Stimulated activated memory B cell treated with anti-CD40 and anti-IgM and Interleukin-4, amounts not matched to agents 10 μg/mL and 1 μg/mL and 100 μg/mL, for 72 hours (primary cell): ENCODE data around the gene MYBPH.

Experiments used
- ATAC-seq: fragments of 150-1000 bp; cut with Tn5 transposase; 2 replicates; pipeline ENCODE4 v1.10.0; 2021
- H3K27ac Mint-ChIP-seq: one replicate; pipeline ENCODE4 v1.8.0; 2022; ENCODE audit warnings: mild to moderate bottlenecking, mixed read lengths
- H3K27me3 Mint-ChIP-seq: one replicate; pipeline ENCODE4 v1.8.0; 2022; ENCODE audit warnings: mixed read lengths
- H3K36me3 Mint-ChIP-seq: one replicate; pipeline ENCODE4 v1.8.0; 2022; ENCODE audit warnings: mixed read lengths
- H3K4me1 Mint-ChIP-seq: one replicate; pipeline ENCODE4 v1.8.0; 2022; ENCODE audit warnings: mixed read lengths
- H3K4me3 Mint-ChIP-seq: one replicate; pipeline ENCODE4 v1.8.0; 2022; ENCODE audit warnings: mild to moderate bottlenecking, moderate library complexity, mixed read lengths
- H3K9me3 Mint-ChIP-seq: one replicate; pipeline ENCODE4 v1.8.0; 2022; ENCODE audit warnings: mixed read lengths

MYBPH gene

GRCh38 chr1:203175237-203175826 lies at the start of gene MYBPH:
Gene MYBPH, minus strand, starts transcription at chr1:203175826. Its CDS starts 71 bp downstream, at chr1:203175755.
- no peak for ATAC-seq
- no peak within 1 kb of the TSS for H3K4me3 Mint-ChIP-seq
- no peak within 1 kb of the TSS for H3K27ac Mint-ChIP-seq
- H3K9me3 Mint-ChIP-seq = no peaks in the 10 kb centered on the region
- H3K36me3 Mint-ChIP-seq = no peaks in the 10 kb centered on the region
- H3K4me1 Mint-ChIP-seq = peaks cover 21% of the 10 kb centered on the region
- H3K27me3 Mint-ChIP-seq = peaks cover 84% of the 10 kb centered on the region

- no peaks in the 10 kb centered on the region for H3K9me3 Mint-ChIP-seq
- no peaks in the 10 kb centered on the region for H3K4me1 Mint-ChIP-seq
- H3K27ac Mint-ChIP-seq = no peak overlapping the region
- peaks cover 34% of the 10 kb centered on the region for H3K27me3 Mint-ChIP-seq
- H3K4me3 Mint-ChIP-seq = no peak overlapping the region
- H3K36me3 Mint-ChIP-seq = no peaks in the 10 kb centered on the region
- no peak for ATAC-seq
Observed at GRCh38 chr1:203225071-203225470, 49.4 kb upstream of the MYBPH start.

- Mint-ChIP-seq H3K4me3 (no peak overlapping the region), H3K9me3 (no peaks in the 10 kb centered on the region), H3K27ac (no peak overlapping the region), H3K27me3 (peaks cover 24% of the 10 kb centered on the region), H3K4me1 (no peaks in the 10 kb centered on the region), H3K36me3 (no peaks in the 10 kb centered on the region)
- ATAC-seq = no peak
Observed at GRCh38 chr1:203223012-203223775, 47.6 kb upstream of the MYBPH start.

GRCh38 chr1:203219934-203220333 lies 44.3 kb upstream of the MYBPH start:
- ATAC-seq = no peak
- no peaks in the 10 kb centered on the region for H3K9me3 Mint-ChIP-seq
- no peaks in the 10 kb centered on the region for H3K36me3 Mint-ChIP-seq
- peaks cover 5% of the 10 kb centered on the region for H3K4me1 Mint-ChIP-seq
- no peak overlapping the region for H3K27ac Mint-ChIP-seq
- no peak overlapping the region for H3K4me3 Mint-ChIP-seq
- H3K27me3 Mint-ChIP-seq = peaks cover 20% of the 10 kb centered on the region

- Mint-ChIP-seq H3K4me1 (peaks cover 5% of the 10 kb centered on the region), H3K9me3 (no peaks in the 10 kb centered on the region), H3K27me3 (peaks cover 16% of the 10 kb centered on the region), H3K36me3 (no peaks in the 10 kb centered on the region), H3K4me3 (no peak overlapping the region), H3K27ac (no peak overlapping the region)
- ATAC-seq = no peak
Observed at GRCh38 chr1:203219171-203219570, 43.5 kb upstream of the MYBPH start.

GRCh38 chr1:203217668-203218067 lies 42.0 kb upstream of the MYBPH start:
- H3K27me3 Mint-ChIP-seq = peaks cover 21% of the 10 kb centered on the region
- no peaks in the 10 kb centered on the region for H3K36me3 Mint-ChIP-seq
- no peaks in the 10 kb centered on the region for H3K9me3 Mint-ChIP-seq
- H3K27ac Mint-ChIP-seq = no peak overlapping the region
- no peak for ATAC-seq
- no peak overlapping the region for H3K4me3 Mint-ChIP-seq
- peaks cover 5% of the 10 kb centered on the region for H3K4me1 Mint-ChIP-seq

- ATAC-seq = no peak
- peaks cover 5% of the 10 kb centered on the region for H3K4me1 Mint-ChIP-seq
- H3K9me3 Mint-ChIP-seq = no peaks in the 10 kb centered on the region
- no peak overlapping the region for H3K27ac Mint-ChIP-seq
- peaks cover 21% of the 10 kb centered on the region for H3K27me3 Mint-ChIP-seq
- no peaks in the 10 kb centered on the region for H3K36me3 Mint-ChIP-seq
- H3K4me3 Mint-ChIP-seq = no peak overlapping the region
Observed at GRCh38 chr1:203217139-203217655, 41.6 kb upstream of the MYBPH start.

GRCh38 chr1:203216274-203217138 lies 40.9 kb upstream of the MYBPH start:
- H3K36me3 Mint-ChIP-seq = no peaks in the 10 kb centered on the region
- no peak overlapping the region for H3K27ac Mint-ChIP-seq
- no peak overlapping the region for H3K4me3 Mint-ChIP-seq
- H3K27me3 Mint-ChIP-seq = peaks cover 21% of the 10 kb centered on the region
- H3K4me1 Mint-ChIP-seq = peaks cover 5% of the 10 kb centered on the region
- ATAC-seq = no peak
- no peaks in the 10 kb centered on the region for H3K9me3 Mint-ChIP-seq

GRCh38 chr1:203215573-203215972 lies 39.9 kb upstream of the MYBPH start:
- Mint-ChIP-seq H3K36me3 (no peaks in the 10 kb centered on the region), H3K27me3 (peaks cover 21% of the 10 kb centered on the region), H3K27ac (no peak overlapping the region), H3K9me3 (no peaks in the 10 kb centered on the region), H3K4me1 (peaks cover 5% of the 10 kb centered on the region), H3K4me3 (no peak overlapping the region)
- no peak for ATAC-seq

- H3K9me3 Mint-ChIP-seq = no peaks in the 10 kb centered on the region
- no peak overlapping the region for H3K4me3 Mint-ChIP-seq
- H3K27me3 Mint-ChIP-seq = peaks cover 21% of the 10 kb centered on the region
- ATAC-seq = no peak
- H3K27ac Mint-ChIP-seq = no peak overlapping the region
- peaks cover 5% of the 10 kb centered on the region for H3K4me1 Mint-ChIP-seq
- H3K36me3 Mint-ChIP-seq = no peaks in the 10 kb centered on the region
Observed at GRCh38 chr1:203214871-203215270, 39.2 kb upstream of the MYBPH start.

GRCh38 chr1:203213126-203213525 lies 37.5 kb upstream of the MYBPH start:
- no peak for ATAC-seq

GRCh38 chr1:203211812-203212211 lies 36.2 kb upstream of the MYBPH start:
- peaks cover 24% of the 10 kb centered on the region for H3K27me3 Mint-ChIP-seq
- ATAC-seq = no peak
- H3K4me1 Mint-ChIP-seq = peaks cover 5% of the 10 kb centered on the region
- no peaks in the 10 kb centered on the region for H3K9me3 Mint-ChIP-seq
- no peak overlapping the region for H3K27ac Mint-ChIP-seq
- H3K36me3 Mint-ChIP-seq = no peaks in the 10 kb centered on the region
- no peak overlapping the region for H3K4me3 Mint-ChIP-seq

More at GRCh38 chr1:203213126-203213525, 37.5 kb upstream of the MYBPH start:
- Mint-ChIP-seq H3K4me1 (peaks cover 5% of the 10 kb centered on the region), H3K27me3 (peaks cover 21% of the 10 kb centered on the region), H3K27ac (no peak overlapping the region), H3K36me3 (no peaks in the 10 kb centered on the region), H3K4me3 (no peak overlapping the region), H3K9me3 (no peaks in the 10 kb centered on the region)

GRCh38 chr1:203210988-203211387 lies 35.4 kb upstream of the MYBPH start:
- Mint-ChIP-seq H3K9me3 (no peaks in the 10 kb centered on the region), H3K27me3 (peaks cover 17% of the 10 kb centered on the region), H3K36me3 (no peaks in the 10 kb centered on the region), H3K4me1 (peaks cover under 1% of the 10 kb centered on the region), H3K27ac (no peak overlapping the region), H3K4me3 (no peak overlapping the region)
- no peak for ATAC-seq

- no peak for ATAC-seq
- peaks cover 15% of the 10 kb centered on the region for H3K27me3 Mint-ChIP-seq
- no peaks in the 10 kb centered on the region for H3K4me1 Mint-ChIP-seq
- no peaks in the 10 kb centered on the region for H3K36me3 Mint-ChIP-seq
- no peaks in the 10 kb centered on the region for H3K9me3 Mint-ChIP-seq
- no peak overlapping the region for H3K4me3 Mint-ChIP-seq
- no peak overlapping the region for H3K27ac Mint-ChIP-seq
Observed at GRCh38 chr1:203210350-203210749, 34.7 kb upstream of the MYBPH start.

GRCh38 chr1:203208181-203208580 lies 32.6 kb upstream of the MYBPH start:
- H3K4me3 Mint-ChIP-seq = no peak overlapping the region
- no peaks in the 10 kb centered on the region for H3K9me3 Mint-ChIP-seq
- no peaks in the 10 kb centered on the region for H3K36me3 Mint-ChIP-seq
- no peaks in the 10 kb centered on the region for H3K4me1 Mint-ChIP-seq
- no peak overlapping the region for H3K27ac Mint-ChIP-seq
- ATAC-seq = no peak
- H3K27me3 Mint-ChIP-seq = peaks cover 31% of the 10 kb centered on the region
